IMR-90 (cell line): ENCODE data around the gene FSIP2.

Experiments
- CEBPB ChIP-seq: IDR thresholded peaks from 2 replicates; pipeline ENCODE4 v1.6.1; 2012; ENCODE audit warnings: low read depth, low read length, improper control_type of control experiment
- CHD1 ChIP-seq: IDR thresholded peaks from 2 replicates; pipeline ENCODE4 v1.6.1; 2012; ENCODE audit warnings: low read depth, low read length, improper control_type of control experiment
- CTCF ChIP-seq: conservative IDR thresholded peaks from 2 replicates; pipeline ENCODE4 v1.5.1; 2012; ENCODE audit warnings: mild to moderate bottlenecking, low read depth, low read length, improper control_type of control experiment
- ELK1 ChIP-seq: fragments of 150-350 bp; IDR thresholded peaks from 2 replicates; pipeline ENCODE4 v1.6.1; 2016; ENCODE audit warnings: low read depth, mild to moderate bottlenecking, low read length, moderate library complexity, borderline replicate concordance
- MAFK ChIP-seq: IDR thresholded peaks from 2 replicates; pipeline ENCODE4 v1.6.1; 2012; ENCODE audit warnings: low read depth, low read length, improper control_type of control experiment
- MXI1 ChIP-seq: IDR thresholded peaks from 2 replicates; pipeline ENCODE4 v1.6.1; 2012; ENCODE audit warnings: low read depth, mild to moderate bottlenecking, low read length, moderate library complexity, borderline replicate concordance
- POLR2A ChIP-seq: IDR thresholded peaks from 2 replicates; pipeline ENCODE4 v1.6.1; 2012; ENCODE audit warnings: mild to moderate bottlenecking, low read depth, low read length
- RAD21 ChIP-seq: IDR thresholded peaks from 2 replicates; pipeline ENCODE4 v1.6.1; 2012; ENCODE audit warnings: low read length, improper control_type of control experiment
- RCOR1 ChIP-seq: IDR thresholded peaks from 2 replicates; pipeline ENCODE4 v1.6.1; 2012; ENCODE audit warnings: mild to moderate bottlenecking, low read length, improper control_type of control experiment; ENCODE audit not compliant: insufficient replicate concordance
- RFX5 ChIP-seq: IDR thresholded peaks from 2 replicates; pipeline ENCODE4 v1.8.0; 2012; ENCODE audit warnings: low read depth, mild to moderate bottlenecking, low read length, moderate library complexity

GRCh38 chr2:185780890-185781289, 42.3 kb downstream of the FSIP2 start:
- TF ChIP-seq CEBPB, result no peak
- no peak for TF ChIP-seq CTCF
- TF ChIP-seq MAFK, result no peak
- no peak for TF ChIP-seq RAD21
- TF ChIP-seq POLR2A, result no peak
- TF ChIP-seq ELK1, result no peak
- no peak for TF ChIP-seq RCOR1
- TF ChIP-seq RFX5, result no peak
- no peak for TF ChIP-seq CHD1
- no peak for TF ChIP-seq MXI1
